HEK293 (cell line): ENCODE data around the gene PLEKHA6.

Experiments used
- CTCF ChIP-seq: fragments of 450-650 bp; formaldehyde crosslinking; IDR thresholded peaks from 2 replicates; pipeline ENCODE4 v1.5.1; 2016; ENCODE audit warnings: missing biosample characterization, missing genetic modification characterization
- TCF7L2 ChIP-seq: IDR thresholded peaks from 2 replicates; pipeline ENCODE4 v1.6.1; 2011; ENCODE audit warnings: low read depth, mild to moderate bottlenecking, inconsistent platforms, low read length, moderate library complexity, borderline replicate concordance
- ZBTB11 ChIP-seq: fragments of 450-650 bp; formaldehyde crosslinking; conservative IDR thresholded peaks from 2 replicates; pipeline ENCODE4 v1.5.1; 2016; ENCODE audit warnings: low read depth, missing biosample characterization, missing genetic modification characterization
- ZEB2 ChIP-seq: fragments of 450-650 bp; formaldehyde crosslinking; IDR thresholded peaks from 2 replicates; pipeline ENCODE4 v1.5.1; 2016; ENCODE audit warnings: missing biosample characterization, missing genetic modification characterization
- ZNF311 ChIP-seq: fragments of 450-650 bp; formaldehyde crosslinking; IDR thresholded peaks from 2 replicates; pipeline ENCODE4 v1.5.1; 2017; ENCODE audit warnings: missing biosample characterization, missing genetic modification characterization, borderline replicate concordance
- ZNF76 ChIP-seq: fragments of 450-650 bp; formaldehyde crosslinking; IDR thresholded peaks from 2 replicates; pipeline ENCODE4; 2016; ENCODE audit warnings: low read depth, missing biosample characterization, missing genetic modification characterization, borderline replicate concordance
- ZSCAN18 ChIP-seq: fragments of 450-650 bp; formaldehyde crosslinking; IDR thresholded peaks from 2 replicates; pipeline ENCODE4 v1.5.1; 2016; ENCODE audit warnings: missing biosample characterization, missing genetic modification characterization

GRCh38 chr1:204307334-204307883 is 52.3 kb downstream of the PLEKHA6 start:
- no peak for TF ChIP-seq TCF7L2
- TF ChIP-seq ZSCAN18 (tag by site-specific recombination), result no peak
- TF ChIP-seq CTCF (tag by site-specific recombination), result peak; percentile 48
- TF ChIP-seq ZNF76, result no peak
- no peak for TF ChIP-seq ZEB2 (tag by site-specific recombination)
- TF ChIP-seq ZNF311 (tag by site-specific recombination), result no peak
- no peak for TF ChIP-seq ZBTB11 (tag by site-specific recombination)
